DND-41 (cell line): Measurements from ENCODE around the gene RPUSD4.

Experiments used
- ATAC-seq: fragments of 200-7000 bp; cut with Tn5 transposase; 3 replicates; pipeline ENCODE4 v1.9.1; 2021; ENCODE audit warnings: low read depth; ENCODE audit not compliant: insufficient read depth
- DNase-seq: peaks from one replicate; pipeline ENCODE4 v3.0.0-alpha.2; 2020
- H2AFZ ChIP-seq: 2 replicates; pipeline ENCODE4 v1.6.0; 2012; ENCODE audit warnings: low read depth, low read length
- H3K27ac ChIP-seq: 2 replicates; pipeline ENCODE4 v1.5.1; 2012; ENCODE audit warnings: low read length, inconsistent platforms
- H3K27me3 ChIP-seq: fragments of 200-600 bp; sonication (generic); 2 replicates; pipeline ENCODE4 v1.6.0; 2012; ENCODE audit warnings: low read length, mild to moderate bottlenecking, inconsistent platforms; ENCODE audit not compliant: insufficient read depth, poor library complexity
- H3K36me3 ChIP-seq: 2 replicates; pipeline ENCODE4 v1.5.1; 2012; ENCODE audit warnings: low read length, inconsistent platforms; ENCODE audit not compliant: insufficient read depth
- H3K4me1 ChIP-seq: 2 replicates; pipeline ENCODE4 v1.5.1; 2012; ENCODE audit warnings: mild to moderate bottlenecking, low read length; ENCODE audit not compliant: insufficient read depth
- H3K4me2 ChIP-seq: 2 replicates; pipeline ENCODE4 v1.6.0; 2012; ENCODE audit warnings: mild to moderate bottlenecking, moderate library complexity, low read length, inconsistent platforms; ENCODE audit not compliant: insufficient read depth
- H3K4me3 ChIP-seq, 2 experiments: fragments of 200-600 bp in 1 of 2; shearing (Covaris generic) in 1 of 2; 2 replicates each; pipeline ENCODE4 v1.5.1; 2012 to 2016; ENCODE audit warnings: inconsistent platforms in 2 of 2, low read length in 2 of 2, mild to moderate bottlenecking in 2 of 2, low read depth in 1 of 2, moderate library complexity in 1 of 2
- H3K79me2 ChIP-seq: 2 replicates; pipeline ENCODE4 v1.6.0; 2012; ENCODE audit warnings: low read length, inconsistent platforms; ENCODE audit not compliant: insufficient read depth
- H3K9ac ChIP-seq: 2 replicates; pipeline ENCODE4 v1.6.0; 2012; ENCODE audit warnings: low read depth, mild to moderate bottlenecking, inconsistent platforms, low read length, moderate library complexity
- H3K9me3 ChIP-seq: 2 replicates; pipeline ENCODE4 v1.5.1; 2012; ENCODE audit warnings: low read length, moderate library complexity, mild to moderate bottlenecking, inconsistent platforms; ENCODE audit not compliant: insufficient read depth, severe bottlenecking
- H4K20me1 ChIP-seq: 2 replicates; pipeline ENCODE4 v1.6.0; 2012; ENCODE audit warnings: low read length; ENCODE audit not compliant: insufficient read depth
- CTCF ChIP-seq: IDR thresholded peaks from 2 replicates; pipeline ENCODE4 v1.5.1; 2012; ENCODE audit warnings: borderline replicate concordance, low read length, moderate library complexity, mild to moderate bottlenecking; ENCODE audit not compliant: poor library complexity, severe bottlenecking; ENCODE audit errors: extremely low read depth
- EZH2 ChIP-seq: IDR thresholded peaks from 3 replicates; pipeline ENCODE4 v1.6.1; 2012; ENCODE audit warnings: borderline replicate concordance, low read depth, mild to moderate bottlenecking, moderate library complexity, low read length, inconsistent platforms; ENCODE audit not compliant: severe bottlenecking

Gene RPUSD4

GRCh38 chr11:126158054-126158791 lies 53.2 kb downstream of the RPUSD4 start:
- Histone ChIP-seq H3K27ac (no peak overlapping the region), H3K9ac (no peak overlapping the region), H3K9me3 (no peaks in the 10 kb centered on the region), H3K36me3 (no peaks in the 10 kb centered on the region), H3K27me3 (no peaks in the 10 kb centered on the region), H3K79me2 (no peaks in the 10 kb centered on the region), H3K4me2 (no peak overlapping the region), H3K4me3 (no peak overlapping the region), H2AFZ (no peak overlapping the region), H4K20me1 (no peaks in the 10 kb centered on the region), H3K4me1 (peaks cover 8% of the 10 kb centered on the region)
- no peak for ATAC-seq
- DNase-seq: no peak
- TF ChIP-seq EZH2 (no peak), CTCF (no peak)

GRCh38 chr11:126157326-126158030 lies 54.0 kb downstream of the RPUSD4 start:
- Histone ChIP-seq H3K9ac (no peak overlapping the region), H2AFZ (no peak overlapping the region), H3K27ac (no peak overlapping the region), H4K20me1 (no peaks in the 10 kb centered on the region), H3K79me2 (no peaks in the 10 kb centered on the region), H3K36me3 (no peaks in the 10 kb centered on the region), H3K4me2 (no peak overlapping the region), H3K4me3 (no peak overlapping the region), H3K4me1 (peaks cover under 1% of the 10 kb centered on the region; the same call in 1 of the 2 replicates), H3K27me3 (no peaks in the 10 kb centered on the region), H3K9me3 (no peaks in the 10 kb centered on the region)
- TF ChIP-seq EZH2 (no peak), CTCF (no peak)
- ATAC-seq (no peak), DNase-seq (no peak)

- Histone ChIP-seq H3K4me1 (no peaks in the 10 kb centered on the region), H4K20me1 (no peaks in the 10 kb centered on the region), H2AFZ (no peak overlapping the region), H3K9ac (no peak overlapping the region), H3K79me2 (no peaks in the 10 kb centered on the region), H3K4me2 (no peak overlapping the region), H3K36me3 (no peaks in the 10 kb centered on the region), H3K4me3 (no peak overlapping the region), H3K27ac (no peak overlapping the region), H3K9me3 (no peaks in the 10 kb centered on the region), H3K27me3 (no peaks in the 10 kb centered on the region)
- no peak for TF ChIP-seq CTCF
- TF ChIP-seq EZH2: no peak
- ATAC-seq (no peak), DNase-seq (no peak)
Measured at GRCh38 chr11:126156814-126157213, 54.6 kb downstream of the RPUSD4 start.
